Measurements from ENCODE around the gene LAMA5.

The LAMA5 gene

DNA sequence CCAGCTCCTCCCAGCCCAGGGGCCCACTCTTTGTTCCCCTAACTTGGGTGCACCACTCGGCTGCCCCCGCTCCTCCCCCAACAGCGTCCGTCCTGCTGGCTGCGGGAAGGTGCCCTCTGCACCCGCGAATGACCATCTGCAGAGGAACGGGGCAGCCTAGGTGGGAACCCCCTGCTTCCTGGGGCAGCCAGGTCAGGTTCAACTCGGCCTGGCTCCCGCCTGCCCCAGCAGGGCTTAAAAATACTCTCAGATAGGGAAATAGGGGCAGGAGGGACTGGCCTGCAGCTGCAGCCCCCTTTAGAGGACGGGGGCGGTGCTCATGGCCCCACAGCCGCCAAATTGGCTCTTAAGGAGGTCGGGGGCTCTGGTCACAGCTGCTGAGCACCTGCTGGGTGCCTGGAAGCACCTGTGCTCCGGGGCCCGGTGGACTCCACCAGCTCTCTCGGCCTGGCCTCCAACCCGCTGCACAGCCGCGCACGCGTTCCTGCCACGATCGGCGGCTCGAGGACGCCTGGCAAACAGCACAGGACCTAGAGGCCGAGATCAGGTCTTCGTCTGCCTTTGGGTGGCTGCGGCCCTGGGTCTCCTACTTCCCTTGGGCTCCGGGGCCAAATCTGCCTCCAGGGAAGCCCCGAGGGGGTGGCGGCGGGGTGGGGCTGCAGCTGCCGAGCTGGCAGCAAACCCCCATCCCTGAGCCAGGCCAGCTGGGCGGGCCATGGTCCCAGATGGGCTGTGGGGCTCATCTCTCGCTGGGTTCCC, 700 bp upstream of the LAMA5 start:
- H3K4me3 ChIP-seq (ENCODE audit: low read length): no peak overlapping the region
- no peak for DNase-seq (ENCODE audit: low read depth)
- TF ChIP-seq, protein P1, sequence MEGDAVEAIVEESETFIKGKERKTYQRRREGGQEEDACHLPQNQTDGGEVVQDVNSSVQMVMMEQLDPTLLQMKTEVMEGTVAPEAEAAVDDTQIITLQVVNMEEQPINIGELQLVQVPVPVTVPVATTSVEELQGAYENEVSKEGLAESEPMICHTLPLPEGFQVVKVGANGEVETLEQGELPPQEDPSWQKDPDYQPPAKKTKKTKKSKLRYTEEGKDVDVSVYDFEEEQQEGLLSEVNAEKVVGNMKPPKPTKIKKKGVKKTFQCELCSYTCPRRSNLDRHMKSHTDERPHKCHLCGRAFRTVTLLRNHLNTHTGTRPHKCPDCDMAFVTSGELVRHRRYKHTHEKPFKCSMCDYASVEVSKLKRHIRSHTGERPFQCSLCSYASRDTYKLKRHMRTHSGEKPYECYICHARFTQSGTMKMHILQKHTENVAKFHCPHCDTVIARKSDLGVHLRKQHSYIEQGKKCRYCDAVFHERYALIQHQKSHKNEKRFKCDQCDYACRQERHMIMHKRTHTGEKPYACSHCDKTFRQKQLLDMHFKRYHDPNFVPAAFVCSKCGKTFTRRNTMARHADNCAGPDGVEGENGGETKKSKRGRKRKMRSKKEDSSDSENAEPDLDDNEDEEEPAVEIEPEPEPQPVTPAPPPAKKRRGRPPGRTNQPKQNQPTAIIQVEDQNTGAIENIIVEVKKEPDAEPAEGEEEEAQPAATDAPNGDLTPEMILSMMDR (conservative IDR thresholded peaks at IDR 0.05; ENCODE audit: low read length): no peak

DNA sequence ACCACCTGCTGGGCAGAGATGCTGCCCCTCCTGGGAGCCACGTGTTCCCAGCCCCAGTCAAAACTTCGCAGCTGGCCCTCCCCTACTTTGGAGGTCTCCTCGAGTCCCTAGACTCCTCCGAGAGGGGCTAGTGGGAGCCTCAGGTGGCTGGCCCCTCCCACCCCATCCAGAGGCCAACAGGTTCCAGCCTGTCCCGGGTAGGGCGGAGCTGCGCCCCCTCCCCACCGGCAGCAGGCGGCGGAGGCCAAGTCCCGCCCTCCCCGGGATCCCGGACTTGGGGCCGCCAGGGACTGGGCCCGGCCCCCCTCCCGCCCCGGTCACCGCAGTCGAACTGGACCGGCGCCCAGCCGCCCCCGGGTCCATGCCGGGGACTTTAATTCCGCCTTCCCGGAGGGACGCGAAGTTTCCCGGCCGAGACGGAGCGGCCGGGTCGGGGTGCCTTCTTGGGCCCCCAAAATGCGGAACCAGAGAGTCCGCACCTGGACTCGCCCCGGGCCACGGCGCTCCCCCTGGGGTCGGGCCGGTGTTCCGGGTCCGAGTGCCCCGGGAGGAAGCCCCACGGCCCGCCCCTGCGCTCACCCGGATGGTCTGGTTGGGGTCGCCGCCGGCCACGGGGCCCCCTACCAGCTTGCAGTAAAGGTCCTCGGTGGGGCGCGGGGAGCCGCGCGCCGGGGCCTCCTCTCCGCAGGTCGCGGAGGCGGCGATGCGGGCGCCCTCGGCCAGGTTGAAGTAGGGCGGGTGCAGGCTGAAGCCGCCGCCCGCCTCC, 559 bp downstream of the LAMA5 start:
- no peak for DNase-seq (ENCODE audit: low read depth)
- H3K4me3 ChIP-seq (ENCODE audit: low read length): peak overlapping the region; percentile 46
- TF ChIP-seq, protein P1 (conservative IDR thresholded peaks at IDR 0.05; ENCODE audit: low read length): no peak

DNA sequence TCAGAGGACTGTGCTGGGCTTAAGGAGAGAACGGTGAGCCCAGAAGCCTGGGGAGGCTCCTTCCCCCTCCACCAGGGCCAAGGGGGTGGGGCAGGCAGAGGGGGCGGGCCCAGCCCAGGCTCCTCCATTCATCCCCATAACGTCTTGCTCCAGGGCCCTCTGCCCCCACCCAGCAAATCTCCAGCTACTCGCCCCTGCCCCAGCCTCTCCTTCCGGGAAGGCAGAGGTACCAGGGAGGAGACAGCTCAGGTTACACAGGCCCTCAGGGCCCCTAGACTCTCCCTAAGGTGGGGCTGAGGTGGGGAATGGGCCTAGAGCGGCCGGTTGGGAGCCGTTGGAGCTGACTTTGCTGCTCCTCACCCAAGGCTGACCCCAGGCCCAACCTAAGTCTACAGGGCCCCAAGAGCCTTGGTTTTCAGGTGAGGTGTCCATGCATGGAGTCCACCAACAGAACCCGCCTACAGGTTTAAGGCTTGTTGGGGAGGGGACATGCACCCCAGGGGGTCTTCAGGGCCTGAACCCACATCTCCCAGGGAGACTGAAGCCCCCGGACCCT, 1.2 kb downstream of the LAMA5 start:
- H3K4me3 ChIP-seq (ENCODE audit: low read length): peak overlapping the region; percentile 46
- TF ChIP-seq, protein P1 (conservative IDR thresholded peaks at IDR 0.05; ENCODE audit: low read length): no peak
- no peak for DNase-seq (ENCODE audit: low read depth)

DNA sequence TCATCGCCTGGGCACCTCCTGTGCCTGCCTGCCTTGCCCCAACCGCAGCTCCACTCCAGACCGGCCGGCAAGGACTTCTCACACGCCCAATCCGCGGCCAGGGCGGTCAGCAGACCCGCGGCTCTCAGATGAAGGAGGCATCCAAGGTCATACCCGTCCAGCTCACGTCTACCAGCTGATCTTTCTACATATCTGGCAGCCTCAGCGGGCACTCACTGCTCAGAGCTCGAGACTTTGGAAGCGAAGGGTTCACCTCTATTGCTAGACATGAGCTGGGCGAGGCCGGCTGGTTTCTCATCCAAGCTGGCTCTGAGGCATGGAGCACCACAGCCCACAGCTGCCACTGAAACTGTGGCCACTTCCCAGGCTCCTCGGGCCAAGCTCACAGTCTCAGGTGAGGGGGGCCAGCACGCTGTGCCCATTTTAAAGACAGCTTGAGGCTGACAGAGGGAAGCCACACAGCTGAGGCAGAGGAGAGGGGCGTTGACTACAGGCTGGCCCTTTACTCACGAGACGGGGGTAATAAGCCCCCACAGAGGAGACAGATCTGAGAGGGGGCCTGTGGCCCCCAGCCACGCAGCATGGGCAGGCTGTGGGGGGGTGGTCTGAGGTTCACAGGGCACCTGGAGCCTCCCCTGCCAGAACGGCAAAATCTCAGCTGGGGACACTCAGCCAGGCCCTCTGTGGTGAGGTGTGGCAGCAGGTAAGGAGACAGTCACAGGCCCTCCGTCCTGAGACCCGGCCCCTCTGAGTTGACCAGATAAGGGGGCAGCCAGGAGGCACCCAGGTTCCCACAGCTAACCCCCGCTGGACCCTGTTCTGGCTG, 2.0 kb downstream of the LAMA5 start:
- no peak overlapping the region for H3K4me3 ChIP-seq (ENCODE audit: low read length)
- TF ChIP-seq, protein P1 (conservative IDR thresholded peaks at IDR 0.05; ENCODE audit: low read length): no peak

DNA sequence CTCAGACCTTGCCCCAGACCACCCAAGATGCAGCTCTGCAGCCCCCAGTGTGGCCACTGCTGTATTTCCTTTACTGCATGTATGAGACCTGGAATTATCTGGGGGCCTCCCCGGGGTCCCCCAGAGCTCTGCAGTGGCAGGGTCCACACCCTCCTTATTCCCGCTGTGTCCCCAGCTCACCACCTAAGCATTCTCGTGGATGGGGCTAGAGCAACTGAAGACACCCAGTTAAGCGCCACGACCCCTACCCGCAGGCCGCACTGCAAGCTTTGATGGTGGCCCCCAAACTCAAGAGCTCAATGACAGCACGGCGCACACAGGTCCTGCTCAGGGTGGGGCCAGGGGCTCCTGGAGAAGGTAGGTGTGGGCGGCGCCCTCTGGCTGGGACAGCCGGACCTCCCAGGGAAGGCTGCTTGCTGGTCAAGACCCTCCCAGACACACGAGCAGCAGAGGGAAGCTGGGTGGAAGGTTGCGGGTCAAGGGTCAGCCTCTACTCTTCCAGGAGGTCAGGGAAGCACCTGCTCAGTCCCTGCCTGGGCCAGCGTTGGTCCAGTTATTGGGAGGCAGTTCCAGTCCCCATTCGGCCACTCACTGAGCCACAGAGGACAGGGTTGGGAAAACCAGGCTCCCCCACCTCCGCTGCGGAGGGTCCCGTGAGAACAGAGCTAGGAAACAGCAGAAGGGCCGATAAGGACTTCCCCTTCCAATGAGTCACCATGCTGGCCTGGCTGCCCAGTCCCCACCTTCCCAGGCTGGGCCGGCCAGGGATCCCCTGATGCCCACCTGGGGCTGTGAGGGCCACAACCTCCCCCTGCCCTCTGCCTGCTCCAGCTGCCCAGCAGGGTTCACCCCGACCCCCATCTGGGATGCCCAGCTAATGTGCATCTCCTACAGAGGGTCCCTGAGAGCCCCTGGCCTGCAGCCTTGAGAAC, 2.9 kb downstream of the LAMA5 start:
- DNase-seq (ENCODE audit: low read depth): no peak
- no peak overlapping the region for H3K4me3 ChIP-seq (ENCODE audit: low read length)
- TF ChIP-seq, protein P1 (conservative IDR thresholded peaks at IDR 0.05; ENCODE audit: low read length): no peak

More for the DNA sequence above, 2.0 kb downstream of the LAMA5 start:
- no peak for DNase-seq (ENCODE audit: low read depth)
